Right forelimb (tissue), 1 donor: ENCODE data around the gene TAS2R20.
"Not testable (repeated sequence)": the region's sequence is repeated elsewhere in the genome, so short reads cannot be mapped to it uniquely, and the experiment has no call there.

ENCODE experiments used
- DNase-seq: peaks from one replicate; pipeline ENCODE4 v3.0.0-alpha.2; 2018

The TAS2R20 gene, protein sequence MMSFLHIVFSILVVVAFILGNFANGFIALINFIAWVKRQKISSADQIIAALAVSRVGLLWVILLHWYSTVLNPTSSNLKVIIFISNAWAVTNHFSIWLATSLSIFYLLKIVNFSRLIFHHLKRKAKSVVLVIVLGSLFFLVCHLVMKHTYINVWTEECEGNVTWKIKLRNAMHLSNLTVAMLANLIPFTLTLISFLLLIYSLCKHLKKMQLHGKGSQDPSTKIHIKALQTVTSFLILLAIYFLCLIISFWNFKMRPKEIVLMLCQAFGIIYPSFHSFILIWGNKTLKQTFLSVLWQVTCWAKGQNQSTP

DNA sequence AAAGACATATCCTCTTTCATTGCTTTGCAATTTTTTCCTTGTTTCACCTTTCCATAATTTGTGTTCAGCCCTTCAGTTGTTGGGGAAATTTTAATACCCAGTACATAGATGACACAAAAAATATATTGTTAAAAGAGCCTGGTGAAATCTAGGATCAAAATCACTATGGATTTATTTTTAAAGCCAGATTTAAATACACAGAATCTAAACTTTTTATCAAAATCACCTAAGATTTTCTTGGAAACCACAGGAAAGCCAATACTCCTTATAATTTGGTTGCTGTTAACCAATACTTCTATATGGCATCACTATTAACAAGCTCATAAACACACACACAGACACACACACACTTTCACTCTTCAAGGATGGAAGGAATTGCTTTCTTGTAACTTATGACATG, at the start of gene TAS2R20:
Gene TAS2R20 (minus strand): TSS at position 101 of the 400 bp plus-strand sequence. CDS start 429 bp downstream, outside the sequence.
- no peak for DNase-seq

DNA sequence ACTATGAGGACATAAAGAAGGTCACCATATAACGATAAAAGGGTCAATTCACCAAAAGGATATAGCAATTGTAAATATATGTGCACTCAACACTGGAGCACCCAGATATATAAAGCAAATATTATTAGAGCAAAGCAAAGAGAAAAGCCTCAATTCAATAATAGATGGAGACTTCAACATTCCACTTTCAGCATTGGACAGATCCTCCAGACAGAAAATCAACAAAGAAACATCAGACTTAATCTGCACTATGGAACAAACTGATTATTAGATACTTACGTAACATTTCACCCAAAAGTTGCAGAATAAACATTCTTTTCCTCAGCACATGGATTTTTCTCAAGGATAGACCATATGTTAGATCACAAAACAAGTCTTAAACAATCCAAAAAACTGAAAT, 43.3 kb upstream of the TAS2R20 start:
- DNase-seq = not testable (repeated sequence)

DNA sequence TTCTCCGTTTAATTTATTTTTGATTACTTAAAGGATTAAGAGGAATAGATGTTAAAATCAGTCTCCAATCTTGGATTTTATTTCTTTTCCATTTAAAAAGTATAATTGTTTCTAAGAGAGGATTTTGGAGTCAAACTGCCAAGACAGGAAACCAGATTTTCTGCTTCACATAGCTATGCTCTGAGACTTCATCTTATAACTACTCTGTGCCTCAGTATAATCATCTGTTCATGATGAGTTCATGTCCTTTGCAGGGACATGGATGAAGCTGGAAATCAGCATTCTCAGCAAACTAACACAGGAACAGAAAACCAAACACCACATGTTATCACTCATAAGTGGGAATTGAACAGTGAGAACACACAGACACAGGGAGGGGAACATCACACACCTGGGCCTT, 42.1 kb upstream of the TAS2R20 start:
- DNase-seq = no peak

DNA sequence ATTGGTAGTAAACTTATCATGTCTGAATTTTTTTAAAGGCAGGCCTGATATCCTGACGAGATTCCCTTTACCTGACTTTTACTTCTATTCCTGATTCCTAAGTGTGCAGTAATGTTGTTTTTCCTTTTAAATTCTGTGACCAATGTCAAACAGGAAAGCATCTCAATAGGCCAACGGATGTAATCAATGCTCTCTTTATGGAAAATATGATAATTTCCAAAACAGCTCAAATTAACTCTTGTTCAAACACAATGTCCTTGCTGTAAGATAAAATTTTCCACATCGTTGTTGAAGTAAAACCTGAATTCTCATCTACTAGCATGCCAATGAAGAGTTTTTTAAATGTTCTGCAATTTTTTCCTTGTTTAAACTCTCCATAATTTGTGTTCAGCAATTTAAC, 41.1 kb upstream of the TAS2R20 start:
- no peak for DNase-seq

DNA sequence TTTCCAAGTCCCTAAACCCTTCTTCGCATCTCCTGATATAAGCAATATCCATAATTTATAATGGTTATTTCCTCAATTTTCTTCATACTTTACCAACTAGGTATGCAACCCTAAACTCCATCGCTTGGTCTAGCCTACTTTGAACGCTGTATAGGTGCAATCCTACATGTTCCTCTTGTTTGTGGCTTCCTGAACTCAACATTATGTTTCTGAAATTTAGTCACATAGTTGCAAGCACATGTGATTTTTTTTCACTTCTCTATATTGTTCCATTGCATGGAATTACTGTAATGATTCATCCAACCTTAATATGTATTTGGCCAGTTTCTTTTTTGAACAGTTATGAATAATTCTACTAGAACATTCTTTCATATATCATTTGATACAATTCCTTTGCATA, 35.9 kb upstream of the TAS2R20 start:
- not testable (repeated sequence) for DNase-seq

DNA sequence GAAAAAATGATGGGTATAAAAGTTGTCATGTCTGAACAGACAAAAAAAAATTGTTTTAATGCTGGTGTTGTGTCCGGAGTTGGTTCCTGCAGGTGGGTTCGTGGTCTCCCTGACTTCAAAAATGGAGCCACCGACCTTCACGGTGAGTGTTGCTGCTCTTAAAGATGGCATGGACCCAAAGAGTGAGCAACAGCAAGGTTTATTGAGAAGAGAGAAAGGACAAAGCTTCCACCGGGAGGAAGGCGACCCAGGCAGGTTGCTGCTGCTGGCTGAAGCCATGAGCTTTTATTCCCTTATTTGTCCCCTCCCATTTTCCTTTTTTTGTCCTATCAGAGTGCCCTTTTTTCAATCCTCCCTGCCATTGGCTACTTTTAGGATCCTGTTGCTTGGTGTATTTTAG, 33.2 kb upstream of the TAS2R20 start, which contains the start of gene TAS2R31:
Gene TAS2R31 (minus strand): TSS at position 101 of the 400 bp plus-strand sequence. CDS start 72 bp downstream, at position 29.
- DNase-seq = no peak

DNA sequence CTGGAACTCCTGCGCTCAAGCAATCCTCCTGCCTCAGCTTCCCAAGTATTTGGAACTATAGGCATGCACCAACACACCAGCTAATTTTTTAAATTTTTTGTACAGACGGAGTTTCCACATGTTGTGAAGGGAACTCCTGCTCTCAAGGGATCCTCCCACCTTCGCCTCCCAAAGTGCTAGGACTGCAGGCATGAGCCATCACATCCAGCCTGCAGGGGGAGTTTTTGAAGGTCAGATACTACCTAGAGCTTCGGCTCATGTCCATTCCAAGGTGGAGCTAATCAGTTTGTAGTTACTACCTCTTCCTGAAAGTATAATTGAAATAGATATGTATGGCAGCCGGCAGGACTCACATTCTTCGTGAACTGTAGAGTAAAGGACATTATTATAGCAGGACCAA, 28.0 kb upstream of the TAS2R20 start:
- no peak for DNase-seq

DNA sequence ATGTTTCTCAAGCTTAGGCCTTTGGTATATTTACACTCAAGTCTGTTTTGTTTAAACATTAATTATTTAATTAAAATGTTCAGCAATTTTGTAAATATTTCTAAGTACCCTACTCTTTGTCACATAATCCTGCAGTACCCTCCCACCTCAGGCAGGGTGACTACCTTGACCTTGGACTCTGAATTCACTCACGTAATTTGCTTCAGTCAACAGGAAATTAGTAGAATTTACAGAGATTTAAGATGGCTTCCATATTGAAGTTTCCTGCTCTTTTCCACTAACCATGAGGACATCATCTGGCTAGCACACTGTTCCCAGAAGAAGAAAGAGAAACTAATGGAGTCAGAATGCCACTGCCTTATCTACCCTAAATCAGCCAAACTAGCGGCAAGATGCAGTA, 25.3 kb upstream of the TAS2R20 start:
- no peak for DNase-seq

DNA sequence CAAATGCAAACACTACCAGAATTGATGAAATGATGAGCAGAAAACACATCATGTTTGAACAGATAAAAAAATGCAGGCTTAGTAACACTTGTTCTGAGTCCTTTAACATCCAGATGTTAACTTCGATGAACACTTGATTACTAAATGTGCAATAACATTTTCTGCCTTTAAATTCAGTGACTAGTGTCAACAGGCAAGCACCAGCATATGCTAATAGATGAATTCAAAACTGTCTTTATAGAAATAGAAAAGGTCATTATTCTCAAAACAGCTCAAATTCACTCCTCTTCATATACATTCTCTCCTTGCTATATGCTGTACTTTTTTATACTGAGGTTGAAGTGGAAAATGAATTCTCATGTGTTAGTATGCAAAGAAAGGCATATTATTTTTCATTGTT, 24.4 kb upstream of the TAS2R20 start, which contains the start of gene TAS2R19:
Gene TAS2R19 (minus strand): TSS at position 101 of the 400 bp plus-strand sequence. CDS start 49 bp downstream, at position 52.
- no peak for DNase-seq

DNA sequence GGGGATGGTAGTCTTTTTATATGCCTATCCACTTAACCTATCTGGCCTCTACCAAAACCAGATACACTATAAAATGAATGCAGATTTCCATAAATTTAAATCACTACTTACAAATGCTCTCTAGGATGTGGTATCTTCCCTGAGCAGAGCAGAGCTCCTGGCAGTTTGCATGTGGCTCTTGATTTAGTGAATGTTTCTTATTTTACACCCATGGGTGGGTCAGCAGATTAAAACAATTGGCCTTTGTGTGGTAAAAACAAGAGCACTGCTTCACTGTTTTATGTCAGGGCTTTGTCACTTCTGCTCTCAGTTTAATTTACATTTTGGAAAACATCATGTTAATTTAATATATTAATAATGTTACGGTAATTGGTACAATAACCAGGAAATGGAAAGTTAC, 18.8 kb upstream of the TAS2R20 start:
- DNase-seq = no peak

DNA sequence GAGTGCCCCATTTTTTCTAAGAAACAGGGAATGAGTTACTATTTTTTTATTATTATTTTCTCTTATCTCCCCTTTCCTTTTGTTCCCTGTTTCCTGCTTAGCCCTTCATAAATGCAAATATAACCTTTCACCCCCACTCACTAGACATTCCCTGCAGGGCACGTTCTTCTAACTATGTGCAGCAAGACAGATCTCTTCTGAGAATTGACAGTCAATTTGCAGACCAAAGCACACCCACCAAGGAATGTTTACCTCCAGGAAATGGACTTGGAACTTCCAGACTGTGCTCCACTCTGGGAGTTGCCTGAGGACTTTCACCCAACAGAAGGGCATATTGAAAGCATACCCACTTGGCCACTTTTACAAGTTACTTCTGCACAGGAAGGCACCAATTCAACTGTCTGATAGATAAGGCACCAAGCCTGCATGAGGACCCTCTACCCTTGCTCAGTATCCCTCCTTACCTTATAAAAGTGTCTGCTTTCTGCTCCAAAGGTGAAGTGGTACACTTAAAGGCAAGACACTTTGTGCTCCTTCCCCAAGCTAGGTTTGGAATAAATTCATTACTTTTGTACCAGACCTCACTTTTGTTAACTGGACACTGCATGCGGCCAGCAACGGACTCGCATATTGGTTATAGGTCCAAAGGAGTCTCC, 17.8 kb upstream of the TAS2R20 start:
- no peak for DNase-seq

DNA sequence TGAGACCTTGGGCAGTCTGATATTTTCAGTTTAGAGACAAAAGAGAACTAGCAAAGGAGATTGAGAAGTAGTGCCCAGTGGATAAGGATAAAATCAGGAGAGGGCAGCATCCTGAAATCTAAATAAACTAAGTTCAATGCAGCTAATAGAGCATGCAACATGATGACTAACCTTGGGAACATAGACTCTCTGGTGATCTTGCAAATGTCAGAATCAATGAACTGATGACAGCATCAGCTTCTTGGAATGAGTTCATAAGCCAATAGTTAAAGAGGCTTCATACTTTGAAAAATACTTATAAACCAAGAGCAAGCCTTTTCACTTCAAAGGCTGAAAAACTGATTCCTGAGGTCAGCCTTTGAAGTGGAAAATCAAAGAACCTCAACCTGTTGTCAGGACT, 16.1 kb upstream of the TAS2R20 start:
- no peak for DNase-seq

DNA sequence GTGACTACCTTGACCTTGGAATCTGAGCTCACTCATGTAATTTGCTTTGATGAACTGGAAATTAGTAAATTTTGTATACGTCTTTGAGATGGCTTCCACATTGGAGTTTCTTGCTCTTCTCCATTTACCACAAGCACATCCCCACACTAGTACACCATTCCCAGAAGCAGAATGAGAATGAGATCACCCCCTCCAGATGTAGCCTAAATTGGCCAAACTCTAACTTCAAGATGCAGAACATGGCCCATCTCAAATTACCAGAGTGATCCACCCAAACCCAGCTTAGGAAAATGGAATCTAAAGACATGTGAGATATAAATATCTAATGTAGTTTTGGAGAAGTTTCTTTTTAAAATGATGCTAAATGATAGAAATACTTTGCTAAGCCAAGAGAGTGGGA, 9.5 kb upstream of the TAS2R20 start:
- DNase-seq = no peak

DNA sequence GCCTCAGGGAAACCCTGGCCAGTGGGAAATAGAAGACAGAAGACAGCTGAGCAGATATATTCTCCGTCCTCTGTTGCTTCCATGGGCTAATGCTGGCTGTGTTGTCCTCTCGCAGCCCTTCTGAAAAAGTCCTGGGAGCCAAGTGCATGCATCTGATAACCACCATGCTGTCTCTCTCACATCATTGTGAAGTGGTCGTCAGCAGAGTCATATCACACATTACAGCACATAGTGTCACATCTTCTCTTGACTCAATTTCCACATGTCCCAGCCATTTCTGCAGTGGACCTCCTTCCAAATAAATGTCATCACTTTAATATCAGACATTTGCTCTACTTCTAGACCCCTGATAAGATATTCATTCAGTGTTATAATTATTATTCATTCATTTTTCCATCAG, 3.8 kb downstream of the TAS2R20 start:
- no peak for DNase-seq

DNA sequence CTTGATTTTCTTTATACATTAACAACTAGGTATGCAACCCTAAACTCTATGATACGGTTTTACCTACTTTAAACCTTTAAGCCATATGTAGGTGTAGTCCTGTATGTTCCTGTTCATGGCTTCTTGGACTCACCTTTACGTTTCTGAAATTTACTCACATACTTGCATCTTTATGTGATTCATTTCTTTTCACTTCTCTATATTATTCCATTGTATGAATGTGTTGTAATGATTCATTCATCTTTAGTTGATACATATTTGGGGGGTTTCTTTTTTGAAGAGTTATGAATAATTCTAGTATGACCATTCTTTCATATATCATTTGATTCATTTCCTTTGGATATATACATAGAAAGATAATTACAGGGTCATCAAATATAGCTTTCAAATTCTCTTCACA, 9.0 kb downstream of the TAS2R20 start:
- no peak for DNase-seq

DNA sequence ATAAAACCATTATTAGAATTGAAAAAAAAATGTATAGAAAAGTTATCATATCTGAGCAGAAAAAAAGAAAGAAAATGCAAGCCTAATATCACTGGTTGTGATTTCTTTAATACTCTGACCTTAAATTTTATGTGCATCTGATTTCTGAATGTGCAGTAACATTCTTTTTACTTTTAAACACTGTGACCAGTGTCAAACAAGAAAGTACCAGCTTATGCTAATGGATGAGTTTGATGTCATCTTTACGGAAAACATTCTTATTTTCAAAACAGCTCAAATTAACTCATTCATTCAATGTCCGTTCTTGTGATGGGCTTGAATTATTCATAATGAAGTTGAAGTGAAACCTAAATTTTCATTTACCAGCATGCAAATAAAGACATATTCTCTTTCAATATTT, 11.3 kb downstream of the TAS2R20 start, which contains the start of gene TAS2R50:
Gene TAS2R50 (minus strand): TSS at position 101 of the 400 bp plus-strand sequence. CDS start 52 bp downstream, at position 49.
- DNase-seq = no peak

DNA sequence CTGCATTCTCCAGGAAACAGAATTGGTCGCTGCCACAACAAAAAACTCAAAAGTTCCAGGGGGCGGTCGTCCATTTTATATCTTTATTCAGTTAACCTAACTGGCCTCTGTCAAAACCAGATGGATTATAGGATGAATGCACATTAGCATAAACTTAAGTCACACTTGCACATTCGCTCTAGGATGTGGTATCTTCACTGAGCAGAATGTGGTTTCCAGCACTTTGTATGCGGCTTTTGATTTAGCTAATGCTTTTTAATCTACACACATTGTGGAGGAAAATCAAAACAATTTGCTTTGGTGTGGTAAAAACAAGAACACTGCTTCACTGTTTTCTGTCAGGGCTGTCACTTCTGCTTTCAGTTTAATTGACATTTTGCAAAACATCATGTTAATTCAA, 15.9 kb downstream of the TAS2R20 start:
- DNase-seq = no peak

DNA sequence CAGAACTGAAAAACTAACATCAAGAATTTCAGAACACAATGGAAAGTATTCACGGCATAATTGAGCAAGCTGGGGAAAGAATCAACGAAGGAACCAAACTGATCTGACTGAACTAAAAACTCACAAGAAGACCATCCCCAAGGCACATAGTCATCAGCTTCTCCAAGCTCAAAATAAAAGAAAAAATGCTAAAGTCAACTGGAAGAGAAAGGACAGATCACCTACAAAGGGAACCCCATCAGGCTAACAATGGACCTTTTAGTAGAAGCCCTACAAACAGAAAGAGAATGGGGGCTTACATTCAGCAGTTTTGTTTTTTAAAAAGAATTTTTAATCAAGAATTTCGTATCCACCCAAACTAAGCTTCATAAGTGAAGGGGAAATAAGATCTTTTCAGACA, 23.1 kb downstream of the TAS2R20 start:
- no peak for DNase-seq

DNA sequence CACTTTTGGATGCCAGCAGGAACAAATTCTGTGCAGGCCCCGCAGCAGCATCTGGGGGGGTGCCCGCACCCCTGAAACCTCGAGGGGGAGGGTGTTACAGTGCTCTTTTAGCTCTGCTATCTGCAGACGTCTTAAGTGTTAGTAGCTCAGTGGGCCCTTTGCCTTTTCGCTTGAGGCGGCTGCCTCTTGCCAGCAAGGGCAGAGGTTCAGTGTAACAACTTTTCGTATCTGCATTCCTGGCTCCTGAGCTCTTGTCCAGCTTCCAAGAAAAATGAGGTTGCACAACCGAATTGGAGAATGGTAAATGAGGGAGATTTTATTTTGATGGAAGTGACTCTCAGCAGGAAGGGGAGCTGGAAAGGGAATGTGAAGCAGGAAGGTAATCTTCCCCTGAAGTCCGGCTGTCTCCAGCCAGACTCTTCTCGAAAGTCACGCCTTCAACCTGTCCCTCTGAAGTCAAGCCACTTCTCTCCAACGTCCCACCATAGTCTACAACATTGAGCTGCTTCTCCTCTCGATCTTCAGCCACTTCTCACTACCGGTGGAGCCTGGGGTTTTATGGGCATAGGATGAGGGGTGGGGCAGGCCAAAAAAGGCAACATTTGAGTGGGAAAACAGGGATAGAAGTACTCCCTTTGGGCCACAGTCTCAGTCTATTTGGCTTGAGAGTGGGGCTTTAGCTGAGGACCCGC, 29.2 kb downstream of the TAS2R20 start:
- DNase-seq = no peak

DNA sequence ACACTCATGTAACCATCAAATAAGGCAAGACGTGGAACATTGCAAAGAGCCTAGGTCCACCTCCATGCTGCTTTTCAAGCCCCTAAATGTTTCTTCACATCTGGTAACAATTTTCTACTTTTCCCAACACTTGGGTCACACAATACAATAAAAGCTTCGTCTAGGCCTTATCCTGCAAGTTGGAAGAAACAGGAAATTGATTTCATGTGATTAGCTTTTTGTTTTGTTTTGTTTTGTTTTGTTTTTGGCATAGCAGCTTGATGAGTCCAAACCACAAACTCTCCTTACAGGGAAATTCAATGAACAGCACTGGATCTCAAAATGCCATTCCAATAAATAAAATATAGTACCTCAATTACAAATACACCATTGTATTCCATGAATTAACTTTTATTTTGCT, 30.7 kb downstream of the TAS2R20 start:
- DNase-seq = no peak

DNA sequence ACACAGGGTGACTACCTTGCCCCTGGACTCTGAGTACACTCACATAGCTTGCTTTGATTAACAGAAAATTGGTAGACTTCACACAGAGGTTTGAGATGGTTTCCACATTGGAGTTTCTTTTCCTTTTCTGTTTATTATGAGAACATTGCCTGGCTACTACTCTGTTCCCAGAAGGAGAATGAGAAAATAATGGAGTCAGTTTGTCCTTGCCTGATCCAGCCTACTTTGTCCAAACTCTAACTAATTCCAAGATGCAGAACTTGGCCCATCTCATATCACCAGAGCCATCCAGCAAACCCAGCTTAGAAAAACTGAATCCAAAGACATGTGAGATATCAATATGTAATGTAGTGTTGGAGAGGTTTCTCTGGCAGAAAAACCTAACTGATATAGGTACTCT, 31.8 kb downstream of the TAS2R20 start:
- DNase-seq = no peak

DNA sequence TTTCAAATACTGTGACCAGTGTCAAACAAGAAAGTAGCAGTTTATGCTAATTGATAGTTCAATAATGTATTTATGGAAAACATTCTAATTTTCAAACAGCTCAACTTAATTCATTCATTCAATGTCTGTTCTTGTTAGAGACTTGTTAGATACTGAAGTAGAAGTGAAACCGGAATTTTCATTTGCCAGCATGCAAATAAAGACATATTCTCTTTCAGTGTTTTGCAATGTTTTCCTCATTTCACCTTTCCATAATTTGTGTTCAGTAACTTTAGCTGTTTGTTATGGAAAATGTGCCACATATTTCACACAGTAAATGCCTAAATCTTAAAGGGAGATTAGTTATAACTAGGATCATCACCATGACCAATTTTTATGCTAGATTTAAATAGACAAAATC, 32.6 kb downstream of the TAS2R20 start:
- no peak for DNase-seq

DNA sequence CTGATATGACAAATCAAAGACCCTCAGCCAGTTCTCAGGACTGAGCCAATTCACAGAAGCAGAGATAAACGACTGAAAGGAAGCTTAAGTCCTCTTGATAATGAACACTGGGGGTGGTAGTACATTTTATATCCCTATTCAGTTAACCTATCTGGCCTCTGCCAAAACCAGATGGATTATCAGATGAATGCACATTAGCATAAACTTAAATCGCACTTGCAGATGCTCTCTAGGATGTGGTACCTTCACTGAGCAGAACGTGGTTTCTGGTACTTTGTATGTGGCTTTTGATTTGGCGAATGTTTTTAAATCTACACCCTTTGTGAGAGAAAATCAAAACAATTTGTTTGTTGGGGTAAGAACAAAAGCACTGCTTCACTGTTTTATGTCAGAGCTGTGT, 37.9 kb downstream of the TAS2R20 start:
- DNase-seq = no peak

DNA sequence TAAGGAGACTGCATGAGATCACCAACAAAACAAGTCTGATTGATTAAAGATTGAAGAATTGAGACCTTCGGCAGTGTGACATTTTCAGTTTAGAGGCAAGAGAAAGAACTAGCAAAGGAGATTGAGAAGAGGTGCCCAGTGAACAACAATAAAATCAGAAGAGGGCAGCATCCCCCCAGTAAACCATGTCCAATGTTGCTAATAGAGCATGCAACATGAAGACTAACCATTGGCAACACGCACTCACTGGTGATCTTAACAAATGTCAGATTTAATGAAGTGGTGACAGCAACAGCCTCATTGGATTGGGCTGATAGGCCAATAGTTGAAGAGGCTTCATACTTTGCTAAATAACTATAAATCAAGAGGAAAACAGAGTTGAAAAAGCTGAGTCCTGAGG, 38.3 kb downstream of the TAS2R20 start:
- no peak for DNase-seq
